HG02981 (cell line): ENCODE results near the gene CCDC150.
A peak's percentile ranks its signal among the peaks of the same experiment; 100 is the strongest.
"Not testable (repeated sequence)": the region's sequence is repeated elsewhere in the genome, so short reads cannot be mapped to it uniquely, and the experiment has no call there.

Source experiments
- ATAC-seq: cut with Tn5 transposase; IDR thresholded peaks from one replicate; pipeline ENCODE4 v1.9.1; 2021; ENCODE audit warnings: mild to moderate bottlenecking, moderate library complexity; ENCODE audit not compliant: unreplicated experiment

CCDC150 gene

DNA sequence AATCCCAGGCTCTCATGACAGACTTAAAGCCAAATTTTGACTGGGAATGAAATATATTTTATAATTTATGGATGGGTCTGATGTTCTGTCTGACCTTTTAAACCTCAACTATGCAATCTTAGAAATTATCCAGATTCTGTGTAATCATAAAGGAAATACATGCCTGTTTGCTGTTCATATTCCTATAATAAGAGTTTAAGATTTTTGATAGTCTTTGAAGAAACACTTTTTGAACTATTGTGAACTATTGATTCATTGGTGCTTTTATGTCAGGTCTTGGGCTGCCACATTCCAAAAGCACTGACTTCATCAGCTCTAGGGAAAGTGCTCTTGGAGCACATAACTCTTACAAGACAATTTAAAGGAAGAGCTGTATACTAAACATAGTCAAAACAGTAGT, 64.2 kb downstream of the CCDC150 start:
- ATAC-seq, result no peak

DNA sequence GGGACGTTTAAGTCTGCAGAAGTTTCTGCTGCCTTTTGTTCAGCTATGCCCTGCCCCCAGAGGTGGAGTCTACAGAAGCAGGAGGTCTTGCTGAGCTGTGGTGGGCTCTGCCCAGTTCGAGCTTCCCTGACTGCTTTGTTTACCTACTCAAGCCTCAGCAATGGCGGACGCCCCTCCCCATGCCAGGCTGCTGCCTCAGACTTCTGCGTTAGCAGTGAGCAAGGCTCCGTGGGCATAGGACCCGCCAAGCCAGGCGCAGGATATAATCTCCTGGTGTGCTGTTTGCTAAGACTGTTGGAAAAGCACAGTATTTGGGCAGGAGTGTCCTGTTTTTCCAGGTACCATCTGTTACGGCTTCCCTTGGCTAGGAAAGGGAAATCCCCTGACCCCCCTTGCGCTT, 70.5 kb downstream of the CCDC150 start:
- ATAC-seq, result not testable (repeated sequence)

DNA sequence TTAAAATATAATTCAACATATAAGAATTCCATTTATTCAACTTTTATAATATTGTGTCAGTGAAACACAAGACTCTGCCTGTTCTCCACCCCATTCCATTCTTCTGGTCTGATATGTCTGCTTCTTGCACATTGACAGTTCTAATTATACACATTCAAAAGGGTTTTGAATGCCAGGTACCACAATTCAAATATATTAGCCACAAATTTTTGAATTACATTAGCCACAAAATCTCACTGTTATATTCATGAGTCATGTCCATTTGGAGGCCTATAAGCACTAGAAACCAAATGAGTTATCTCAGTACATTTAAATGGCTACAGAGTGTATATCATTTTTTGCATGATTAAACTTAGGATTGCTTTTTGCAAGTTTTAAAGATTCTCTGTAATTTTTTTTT, 72.1 kb downstream of the CCDC150 start:
- no peak for ATAC-seq

DNA sequence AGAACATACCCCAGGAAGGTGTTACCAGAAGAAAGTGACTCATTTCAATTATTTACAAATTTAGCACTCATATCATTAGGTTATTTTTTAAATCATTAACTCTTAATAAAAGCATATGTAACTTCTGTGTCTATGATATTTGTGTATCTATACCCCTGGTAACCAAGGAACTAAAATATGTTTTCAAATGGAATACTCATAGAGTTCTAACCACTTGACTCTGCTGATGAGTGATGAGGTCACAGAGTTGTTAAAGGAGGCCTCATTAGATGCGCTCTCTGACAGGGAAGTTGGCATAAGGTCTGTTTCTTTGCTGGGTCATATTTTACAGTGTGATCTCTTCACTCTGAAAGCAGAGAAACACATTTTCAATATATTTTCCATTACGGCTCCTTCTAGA, 73.4 kb downstream of the CCDC150 start:
- peak; percentile 48 for ATAC-seq

DNA sequence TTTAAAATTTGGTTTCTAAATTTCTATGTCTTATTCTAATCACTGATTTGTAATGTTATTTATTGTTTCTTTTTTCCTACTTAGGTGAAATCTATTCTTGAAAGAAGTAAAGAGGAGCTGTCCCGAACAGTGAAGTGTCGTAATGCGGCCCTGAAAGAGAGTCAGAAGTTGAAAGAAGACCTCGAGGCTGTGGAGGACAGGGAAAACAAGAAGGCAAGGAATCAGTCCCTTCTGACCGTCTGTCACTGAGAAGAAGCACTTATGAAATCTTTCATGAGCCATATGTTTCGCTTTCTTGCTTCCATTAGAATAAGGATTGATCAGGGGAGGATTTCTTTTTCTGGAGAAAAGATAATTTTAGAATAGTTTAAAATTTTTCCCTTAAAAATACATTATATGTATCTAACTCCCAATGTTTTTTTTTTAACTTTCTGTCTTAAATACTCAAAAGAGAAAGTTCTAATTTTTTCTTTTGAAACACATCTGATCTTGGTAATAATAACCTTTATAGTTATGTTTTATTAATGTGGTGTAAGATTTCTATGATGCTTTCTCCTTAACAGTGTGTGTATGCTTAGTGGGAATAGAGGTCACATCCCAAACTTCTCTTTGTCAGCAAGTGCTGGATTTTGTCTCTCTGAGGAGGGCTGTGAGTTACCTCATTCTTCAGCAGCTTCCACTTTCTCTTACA, 79.0 kb downstream of the CCDC150 start:
- no peak for ATAC-seq

DNA sequence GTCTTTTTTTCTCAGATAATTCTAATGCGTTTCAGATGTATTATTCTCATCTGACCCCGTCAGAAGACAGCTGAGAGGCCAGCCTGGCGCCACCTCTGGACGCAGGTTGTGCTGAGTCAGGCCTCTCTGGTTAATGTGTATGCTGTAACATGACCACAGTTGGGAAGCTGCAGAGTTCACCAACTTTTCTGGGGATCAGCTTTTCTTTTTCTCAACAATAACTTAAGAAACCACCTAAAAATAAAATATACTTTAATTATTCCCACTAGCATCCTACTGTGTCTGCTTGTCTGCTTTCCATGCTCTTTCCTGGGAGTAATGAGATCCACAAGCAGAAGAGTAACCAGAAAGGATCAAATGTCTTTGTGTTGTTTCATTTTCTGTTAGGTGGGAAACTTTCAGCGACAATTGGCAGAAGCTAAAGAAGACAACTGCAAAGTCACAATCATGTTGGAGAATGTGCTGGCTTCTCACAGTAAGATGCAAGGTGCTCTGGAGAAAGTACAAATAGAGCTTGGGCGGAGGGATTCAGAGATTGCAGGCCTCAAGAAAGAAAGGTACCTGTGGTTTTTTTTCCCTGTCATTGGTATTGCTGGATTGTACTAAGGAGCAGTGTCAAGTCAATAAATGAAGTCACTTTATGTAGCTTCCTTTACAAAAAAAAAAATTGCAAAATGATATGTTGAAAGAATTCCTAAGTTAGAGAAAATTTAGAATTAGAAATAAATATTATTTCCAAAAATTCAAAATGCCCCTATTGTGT, 79.8 kb downstream of the CCDC150 start:
- peak; percentile 66 for ATAC-seq

DNA sequence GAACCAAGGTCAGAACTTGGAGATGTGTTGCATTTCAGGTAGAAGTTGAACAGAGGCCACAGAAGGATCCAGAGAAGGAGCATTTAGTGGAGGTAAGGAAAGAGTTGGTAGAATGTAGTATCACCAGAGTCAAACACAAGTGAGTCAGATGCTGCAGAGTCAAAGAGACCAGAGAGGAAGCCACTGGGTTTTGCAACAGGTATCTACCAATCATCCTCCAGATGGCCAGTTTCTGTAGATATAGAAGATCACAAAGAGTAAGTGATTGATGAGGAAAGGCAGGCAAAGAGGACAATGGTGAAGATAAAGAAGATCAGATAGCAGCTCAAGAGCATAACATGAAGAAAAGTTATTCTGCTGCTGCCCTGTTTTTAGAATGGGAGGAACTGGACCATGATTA, 84.1 kb downstream of the CCDC150 start:
- ATAC-seq, result no peak

DNA sequence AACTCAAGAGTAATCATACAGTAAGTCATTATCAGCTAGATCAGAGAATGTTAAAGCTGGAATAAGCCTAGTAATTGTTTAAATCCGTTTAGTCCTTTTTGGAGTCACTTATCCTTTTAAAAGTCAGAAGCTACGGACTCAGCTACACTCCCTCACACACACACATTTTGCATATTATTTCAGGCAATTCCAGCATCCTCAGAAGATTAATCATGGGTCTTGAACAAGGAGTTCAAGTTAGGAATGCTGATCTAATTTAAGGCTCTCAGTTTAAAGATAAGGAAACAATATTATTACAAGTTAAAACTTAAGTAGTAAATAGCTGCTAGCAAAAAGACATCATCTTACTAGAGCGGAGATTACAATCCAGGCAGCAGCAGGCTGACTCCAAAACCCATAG, 85.7 kb downstream of the CCDC150 start:
- ATAC-seq, result no peak

DNA sequence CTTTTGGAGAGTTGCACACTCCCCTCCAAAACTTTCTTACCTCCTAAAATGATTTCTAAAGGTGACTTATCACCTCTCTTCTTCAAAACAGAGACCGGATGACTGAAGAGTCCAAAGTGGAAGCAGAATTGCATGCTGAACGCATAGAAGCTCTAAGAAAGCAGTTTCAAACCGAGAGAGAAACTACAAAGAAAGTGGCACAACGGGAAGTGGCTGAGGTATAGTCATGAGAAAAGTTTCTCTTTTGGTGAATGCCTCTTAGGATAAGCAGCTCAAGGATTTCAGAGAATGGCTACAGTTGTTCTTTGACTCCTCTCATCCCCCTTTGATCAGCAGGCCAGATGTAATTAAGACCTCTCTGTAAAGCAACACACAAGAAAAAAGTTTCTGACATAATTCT, 86.4 kb downstream of the CCDC150 start:
- no peak for ATAC-seq

DNA sequence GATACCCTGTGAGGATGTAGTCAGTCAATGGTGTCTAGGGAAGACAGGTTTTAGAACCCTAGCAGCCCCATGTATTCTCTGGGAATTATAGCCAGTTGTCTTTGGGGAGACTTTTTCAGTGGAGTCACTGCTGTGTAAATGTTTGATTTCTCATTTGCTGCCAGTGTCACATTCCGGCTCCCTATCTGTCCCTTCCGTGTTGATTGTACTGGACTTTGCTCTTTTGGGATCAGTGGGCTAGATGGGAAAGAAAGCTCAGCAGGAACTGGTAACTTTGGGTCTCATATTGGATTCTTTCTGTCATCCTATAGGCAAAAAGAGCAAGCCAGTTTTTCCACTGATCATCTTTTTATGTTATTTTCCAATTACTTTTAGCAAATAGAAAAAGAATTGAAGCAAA, 89.9 kb downstream of the CCDC150 start:
- no peak for ATAC-seq

DNA sequence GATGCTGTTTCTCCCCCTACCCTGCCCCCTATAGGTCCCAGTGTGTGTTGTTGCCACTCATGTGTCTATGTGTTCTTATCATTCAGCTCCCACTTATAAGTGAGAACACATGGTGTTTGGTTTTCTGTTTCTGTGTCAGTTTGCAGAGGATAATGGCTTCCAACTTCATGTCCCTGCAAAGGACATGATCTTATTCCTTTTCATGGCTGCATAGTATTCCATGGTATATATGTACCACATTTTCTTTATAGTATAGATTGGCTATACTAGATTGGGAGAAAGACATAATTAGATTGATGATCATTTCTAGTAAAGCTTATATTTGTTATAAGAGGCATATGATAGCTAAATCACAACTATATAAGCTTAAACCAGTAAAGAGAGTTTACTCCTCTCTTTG, 97.1 kb downstream of the CCDC150 start:
- not testable (repeated sequence) for ATAC-seq

DNA sequence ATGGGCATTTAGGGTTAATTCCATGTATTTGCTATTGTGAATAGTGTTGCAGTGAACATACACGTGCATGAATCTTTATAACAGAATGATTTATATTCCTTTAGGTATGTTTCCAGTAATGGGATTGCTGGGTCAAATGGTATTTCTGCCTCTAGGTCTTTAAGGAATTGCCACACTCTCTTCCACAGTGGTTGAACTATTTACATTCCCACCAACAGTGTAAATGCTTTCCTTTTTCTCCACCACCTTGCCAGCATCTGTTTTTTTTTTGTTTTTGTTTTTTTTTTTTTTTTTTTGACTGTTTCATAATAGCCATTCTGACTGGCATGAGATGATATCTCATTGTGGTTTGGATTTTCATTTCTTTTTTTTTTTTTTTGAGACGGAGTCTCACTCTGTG, 97.5 kb downstream of the CCDC150 start:
- no peak for ATAC-seq

DNA sequence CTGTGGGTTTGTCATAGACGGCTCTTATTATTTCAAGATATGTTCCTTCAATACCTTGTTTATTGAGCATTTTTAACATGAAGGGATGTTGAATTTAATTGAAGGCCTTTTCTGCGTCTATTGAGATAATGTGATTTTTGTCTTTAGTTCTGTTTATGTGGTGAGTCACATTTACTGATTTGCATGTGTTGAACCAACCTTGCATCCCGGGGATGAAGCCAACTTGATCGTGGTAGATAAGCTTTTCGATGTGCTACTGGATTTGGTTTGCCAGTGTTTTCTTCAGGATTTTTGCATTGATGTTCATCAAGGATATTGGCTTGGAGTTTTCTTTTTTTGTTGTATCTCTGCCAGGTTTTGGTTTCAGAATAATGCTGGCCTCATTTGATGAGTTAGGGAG, 99.5 kb downstream of the CCDC150 start:
- ATAC-seq, result no peak

DNA sequence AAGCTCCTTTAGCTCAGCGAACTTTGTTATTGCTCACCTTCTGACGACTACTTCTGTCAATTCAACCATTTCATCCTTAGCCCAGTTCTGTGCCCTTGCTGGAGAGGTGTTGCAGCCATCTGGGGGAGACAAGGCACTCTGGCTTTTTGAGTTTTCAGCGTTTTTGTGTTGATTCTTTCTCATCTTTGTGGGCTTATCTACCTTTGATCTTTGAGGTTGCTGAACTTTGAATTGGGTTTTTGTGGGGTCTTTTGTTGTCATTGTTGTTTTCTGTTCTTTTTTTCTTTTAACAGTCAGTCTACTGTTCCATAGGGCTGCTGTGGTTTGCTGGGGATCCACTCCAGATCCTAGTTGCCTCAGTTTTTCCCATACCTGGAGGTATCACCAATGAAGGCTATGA, 102.7 kb downstream of the CCDC150 start:
- no peak for ATAC-seq

DNA sequence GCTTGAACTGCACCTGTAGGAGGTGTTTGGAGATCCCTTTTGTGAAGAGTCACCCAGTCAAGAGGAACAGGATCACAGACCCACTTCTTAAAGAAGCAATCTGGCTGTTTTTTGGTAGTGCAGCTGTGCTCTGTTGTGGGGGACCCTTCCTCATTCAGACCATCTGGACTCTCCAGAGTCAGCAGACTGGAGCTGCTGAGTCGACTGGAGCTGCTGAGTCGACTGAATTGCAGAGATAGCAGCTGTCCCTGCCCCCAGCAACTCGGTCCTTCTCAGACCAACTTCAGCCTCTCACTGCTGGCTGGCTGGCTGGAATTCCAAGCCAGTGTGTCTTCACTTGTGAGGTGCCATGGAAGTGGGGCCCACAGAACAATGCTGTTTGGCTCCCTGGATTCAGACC, 103.2 kb downstream of the CCDC150 start:
- no peak for ATAC-seq

DNA sequence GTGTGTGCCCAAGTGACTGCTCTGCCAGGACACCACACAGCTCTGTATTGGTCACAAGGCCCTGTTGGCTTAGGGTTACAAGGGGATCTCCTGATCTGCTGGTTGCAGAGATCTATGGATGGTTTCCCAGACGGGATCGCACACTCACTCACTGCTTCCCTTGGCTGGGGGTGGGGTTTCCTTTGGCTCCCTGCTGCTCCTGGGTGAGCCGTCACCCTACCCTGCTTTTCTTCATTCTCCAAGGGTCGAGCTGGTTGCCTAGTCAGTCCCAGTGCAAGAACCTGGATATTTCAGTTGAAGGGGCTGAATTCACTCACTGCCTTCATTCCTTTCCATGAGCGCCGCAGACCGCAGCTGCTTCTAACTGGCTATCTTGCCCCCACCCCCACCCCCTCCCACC, 103.7 kb downstream of the CCDC150 start:
- no peak for ATAC-seq

DNA sequence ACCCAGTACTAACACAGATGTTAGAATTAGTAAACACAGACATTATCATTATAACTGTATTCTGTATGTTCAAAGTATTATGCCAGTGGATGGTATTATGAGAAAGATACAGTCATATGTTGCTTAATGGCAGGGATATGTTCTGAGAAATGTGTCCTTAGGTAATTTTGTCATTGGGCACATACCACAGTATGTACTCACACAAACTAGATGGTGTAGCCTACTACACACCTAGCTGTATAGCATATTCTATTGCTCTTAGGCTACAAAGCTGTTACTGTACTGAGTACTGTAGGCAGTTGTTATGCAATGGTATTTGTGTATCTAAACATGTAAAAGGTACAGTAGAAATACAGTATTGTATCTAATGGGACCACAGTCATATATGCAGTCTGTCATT, 106.2 kb downstream of the CCDC150 start:
- ATAC-seq, result no peak

DNA sequence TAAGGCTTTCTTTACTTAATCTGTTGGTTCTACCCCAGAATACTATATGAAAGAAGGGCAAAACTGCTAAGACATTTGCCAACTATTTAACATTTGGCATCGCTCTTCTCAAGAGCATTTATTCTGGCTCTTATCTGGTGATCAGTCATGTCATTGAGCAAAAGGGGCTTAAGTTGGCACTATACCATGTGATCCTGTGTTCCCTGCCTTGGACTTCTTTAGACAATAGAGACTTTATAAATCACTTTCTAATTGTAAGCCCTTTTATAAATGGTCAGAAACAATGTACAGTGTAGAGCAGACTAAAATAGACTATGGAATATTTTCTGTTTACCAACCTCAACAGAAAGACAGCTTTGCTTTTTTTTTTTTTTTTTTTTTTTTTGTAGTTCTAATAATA, 107.9 kb downstream of the CCDC150 start:
- ATAC-seq, result no peak

DNA sequence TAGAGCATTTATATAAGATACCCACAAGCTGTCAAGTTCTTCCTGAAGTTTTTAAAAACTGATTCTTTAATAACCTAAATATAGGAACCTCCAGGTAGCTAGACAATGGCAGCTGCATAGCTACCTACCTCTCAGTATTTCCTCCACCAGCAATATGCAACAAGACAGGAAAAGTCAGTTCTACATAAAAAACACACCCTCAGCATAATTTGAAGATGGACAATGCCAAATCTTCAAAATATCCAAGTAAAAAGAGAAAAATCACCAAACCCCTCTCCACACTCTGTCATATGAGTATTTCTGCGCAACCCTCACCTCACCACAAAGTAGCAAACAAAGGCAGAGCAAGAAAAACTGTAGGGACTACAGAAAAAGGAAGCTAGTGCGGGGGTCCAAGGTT, 108.6 kb downstream of the CCDC150 start:
- ATAC-seq, result no peak

DNA sequence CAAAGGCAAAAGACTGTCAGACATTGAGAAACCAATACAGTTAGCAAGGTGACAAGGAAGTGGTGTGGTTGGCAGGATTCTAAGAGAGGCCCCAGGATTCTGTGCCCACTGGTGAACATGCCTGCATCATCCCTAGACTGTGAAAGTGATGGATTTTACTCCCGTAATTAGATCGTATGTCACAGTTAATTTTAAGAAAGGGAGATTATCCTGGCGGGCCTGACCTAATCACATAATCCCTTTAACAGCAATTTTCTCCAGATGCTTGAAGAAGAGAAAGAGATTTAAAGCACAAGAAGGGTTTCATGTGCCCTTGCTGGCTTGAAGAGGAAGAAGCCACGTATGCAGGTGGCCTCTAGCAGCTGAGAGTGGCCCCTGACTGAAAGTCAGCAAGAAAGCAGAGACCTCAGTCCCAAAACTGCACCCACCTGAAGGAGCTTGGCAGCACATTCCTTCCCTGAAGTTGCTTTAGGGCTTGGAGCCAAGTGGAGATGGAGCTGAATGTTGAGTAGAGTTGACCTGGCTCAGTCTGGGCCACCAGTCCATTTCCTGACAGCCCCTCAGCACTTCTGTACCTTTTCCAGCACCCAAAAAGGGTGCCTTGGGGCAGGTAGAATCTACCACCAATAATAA, 110.9 kb downstream of the CCDC150 start:
- no peak for ATAC-seq

DNA sequence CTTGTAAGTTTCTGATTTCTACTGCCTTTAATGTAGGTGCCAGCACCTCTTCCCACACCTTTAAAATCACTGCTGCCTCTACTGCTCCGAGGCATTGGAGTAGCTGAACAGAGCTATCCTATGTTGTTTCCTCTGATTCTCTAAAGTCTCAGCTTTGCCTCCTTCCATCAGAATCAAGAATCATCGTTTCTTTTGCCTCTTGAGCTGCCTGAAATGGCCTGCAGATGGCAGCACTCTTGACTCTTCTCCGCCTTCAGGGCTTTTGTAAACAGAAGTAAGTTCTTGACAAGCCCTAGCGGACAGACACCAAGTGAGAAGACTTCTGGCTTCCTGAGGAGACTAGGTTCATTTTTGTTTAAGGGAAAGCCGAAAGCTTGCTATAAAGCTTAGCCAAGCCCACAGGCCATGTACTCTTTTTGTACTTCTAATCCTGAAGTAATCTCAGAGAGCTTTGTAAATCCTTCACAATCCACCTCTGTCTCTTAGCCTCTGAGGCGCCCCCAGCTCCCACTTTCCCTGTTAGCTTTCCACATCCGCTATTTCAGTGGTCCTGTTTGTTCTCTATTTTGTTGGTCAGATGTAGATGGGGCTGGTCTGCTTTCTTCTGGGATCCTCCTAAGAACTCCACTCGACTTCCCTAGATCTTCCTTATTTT, 111.6 kb downstream of the CCDC150 start:
- peak; percentile 98 for ATAC-seq
